WTC11 (cell line): ENCODE measurements around the gene HDAC7. TPM values are rescaled to one million over a fixed set of nuclear protein-coding genes. Genes with fewer than 3 reads are reported as not detected.

ENCODE experiments used
- ATAC-seq: fragments of 200-7000 bp; cut with Tn5 transposase; 2 replicates; pipeline ENCODE4 v1.10.0; 2021; ENCODE audit warnings: mild to moderate bottlenecking, moderate library complexity
- CTCF ChIA-PET: fragments of 300-600 bp; sonication (Branson Sonifier 250); formaldehyde crosslinking; loops from one replicate; lab custom pipeline; 2021; ENCODE audit warnings: antibody characterized with exemption; lab: Charles Lee
- POLR2A ChIA-PET: fragments of 350-600 bp; sonication (Branson Sonifier 250); formaldehyde crosslinking; loops from one replicate; lab custom pipeline; 2021; ENCODE audit warnings: antibody characterized with exemption; lab: Charles Lee
- DNase-seq: peaks from one replicate; pipeline ENCODE4 v3.0.0; 2021; ENCODE audit warnings: low spot score
- H3K27ac Mint-ChIP-seq: 2 replicates; pipeline ENCODE4 v1.8.0; 2021; ENCODE audit warnings: mixed read lengths
- H3K27me3 Mint-ChIP-seq: 2 replicates; pipeline ENCODE4 v1.8.0; 2021; ENCODE audit warnings: low read depth, mild to moderate bottlenecking, moderate library complexity, mixed read lengths
- H3K36me3 Mint-ChIP-seq: 2 replicates; pipeline ENCODE4 v1.8.0; 2021; ENCODE audit warnings: mixed read lengths
- H3K4me1 Mint-ChIP-seq: 2 replicates; pipeline ENCODE4 v1.8.0; 2022; ENCODE audit warnings: mixed read lengths
- H3K4me3 Mint-ChIP-seq: 2 replicates; pipeline ENCODE4 v1.8.0; 2021; ENCODE audit warnings: mild to moderate bottlenecking, moderate library complexity, mixed read lengths
- H3K9me3 Mint-ChIP-seq: 2 replicates; pipeline ENCODE4 v1.8.0; 2021; ENCODE audit warnings: mixed read lengths
- ARID4B ChIP-seq: sonication (generic); formaldehyde crosslinking; IDR thresholded peaks from 2 replicates; pipeline ENCODE4 v1.8.0; 2023; ENCODE audit warnings: missing genetic modification reagents, mild to moderate bottlenecking, borderline replicate concordance
- CREM ChIP-seq: sonication (generic); formaldehyde crosslinking; IDR thresholded peaks from 2 replicates; pipeline ENCODE4 v1.8.1; 2022; ENCODE audit warnings: mild to moderate bottlenecking, missing genetic modification reagents, moderate library complexity
- EMX1 ChIP-seq: fragments of 250-450 bp; sonication (Bioruptor Pico); IDR thresholded peaks from 2 replicates; pipeline ENCODE4 v1.8.0; 2021; ENCODE audit warnings: mild to moderate bottlenecking
- ESRRA ChIP-seq: sonication (generic); formaldehyde crosslinking; IDR thresholded peaks from 2 replicates; pipeline ENCODE4 v1.8.1; 2022; ENCODE audit warnings: mild to moderate bottlenecking, missing genetic modification reagents, borderline replicate concordance
- GTF2I ChIP-seq: fragments of 250-450 bp; sonication (Bioruptor Pico); conservative IDR thresholded peaks from 2 replicates; pipeline ENCODE4 v1.4.0; 2021; ENCODE audit warnings: mild to moderate bottlenecking
- HMGA2 ChIP-seq: fragments of 250-450 bp; sonication (Bioruptor Pico); IDR thresholded peaks from 2 replicates; pipeline ENCODE4 v1.4.0; 2021; ENCODE audit warnings: mild to moderate bottlenecking, moderate library complexity
- MAX ChIP-seq: sonication (generic); formaldehyde crosslinking; IDR thresholded peaks from 2 replicates; pipeline ENCODE4 v1.8.0; 2022; ENCODE audit warnings: mild to moderate bottlenecking, missing genetic modification reagents
- MYBL2 ChIP-seq: sonication (generic); formaldehyde crosslinking; IDR thresholded peaks from 2 replicates; pipeline ENCODE4 v1.8.1; 2023; ENCODE audit warnings: mild to moderate bottlenecking, moderate library complexity, missing genetic modification reagents
- NR3C1 ChIP-seq: sonication (generic); formaldehyde crosslinking; conservative IDR thresholded peaks from 2 replicates; pipeline ENCODE4 v1.8.1; 2023; ENCODE audit warnings: low read depth, mild to moderate bottlenecking, missing genetic modification reagents
- OVOL2 ChIP-seq: fragments of 250-450 bp; sonication (Bioruptor Pico); IDR thresholded peaks from 2 replicates; pipeline ENCODE4 v1.9.0; 2021; ENCODE audit warnings: mild to moderate bottlenecking, borderline replicate concordance
- PRDM15 ChIP-seq: sonication (generic); formaldehyde crosslinking; IDR thresholded peaks from 2 replicates; pipeline ENCODE4 v1.8.0; 2022; ENCODE audit warnings: missing genetic modification reagents
- PREB ChIP-seq: sonication (generic); formaldehyde crosslinking; IDR thresholded peaks from 2 replicates; pipeline ENCODE4 v1.8.1; 2022; ENCODE audit warnings: mild to moderate bottlenecking, missing genetic modification reagents, moderate library complexity, borderline replicate concordance
- RORB ChIP-seq: fragments of 250-450 bp; sonication (Bioruptor Pico); IDR thresholded peaks from 2 replicates; pipeline ENCODE4 v1.9.0; 2021; ENCODE audit warnings: mild to moderate bottlenecking
- SOX15 ChIP-seq: fragments of 250-450 bp; sonication (Bioruptor Pico); IDR thresholded peaks from 2 replicates; pipeline ENCODE4 v1.9.0; 2021; ENCODE audit warnings: mild to moderate bottlenecking
- TCF7 ChIP-seq: sonication (generic); formaldehyde crosslinking; IDR thresholded peaks from 2 replicates; pipeline ENCODE4 v1.8.0; 2022; ENCODE audit warnings: mild to moderate bottlenecking, low read depth, missing genetic modification reagents, moderate library complexity
- TEAD1 ChIP-seq: sonication (generic); formaldehyde crosslinking; IDR thresholded peaks from 2 replicates; pipeline ENCODE4 v1.8.0; 2022; ENCODE audit warnings: mild to moderate bottlenecking, missing genetic modification reagents
- ZMAT4 ChIP-seq: fragments of 250-450 bp; sonication (Bioruptor Pico); IDR thresholded peaks from 2 replicates; pipeline ENCODE4 v1.9.0; 2021; ENCODE audit warnings: mild to moderate bottlenecking
- ZNF219 ChIP-seq: sonication (generic); formaldehyde crosslinking; IDR thresholded peaks from 2 replicates; pipeline ENCODE4 v1.8.0; 2023; ENCODE audit warnings: missing genetic modification reagents, mild to moderate bottlenecking, borderline replicate concordance
- ZNF396 ChIP-seq: fragments of 250-450 bp; sonication (Bioruptor Pico); IDR thresholded peaks from 2 replicates; pipeline ENCODE4 v1.8.0; 2021; ENCODE audit warnings: mild to moderate bottlenecking, moderate library complexity, borderline replicate concordance
- ZNF423 ChIP-seq: fragments of 250-450 bp; sonication (Bioruptor Pico); IDR thresholded peaks from 2 replicates; pipeline ENCODE4 v2.1.2; 2022; ENCODE audit warnings: mild to moderate bottlenecking, moderate library complexity
- total RNA-seq: library from RNA; stranded (reverse); gene quantifications from 3 replicates; pipeline ENCODE4 v1.2.3, GENCODE V29; 2021
- TF ChIP-seq, protein P1 (sequence below): sonication (generic); formaldehyde crosslinking; IDR thresholded peaks from 2 replicates; pipeline ENCODE4 v1.8.0; 2023; ENCODE audit warnings: missing genetic modification reagents

HDAC7 gene
- total RNA-seq, 1 experiment from 2014 or later, result 111 TPM

GRCh38 chr12:47739297-47739696, 80.4 kb downstream of the HDAC7 start (continued):
- no peak for TF ChIP-seq PRDM15 (CRISPR knock-in tag)
- TF ChIP-seq ARID4B (CRISPR knock-in tag), result no peak

DNA sequence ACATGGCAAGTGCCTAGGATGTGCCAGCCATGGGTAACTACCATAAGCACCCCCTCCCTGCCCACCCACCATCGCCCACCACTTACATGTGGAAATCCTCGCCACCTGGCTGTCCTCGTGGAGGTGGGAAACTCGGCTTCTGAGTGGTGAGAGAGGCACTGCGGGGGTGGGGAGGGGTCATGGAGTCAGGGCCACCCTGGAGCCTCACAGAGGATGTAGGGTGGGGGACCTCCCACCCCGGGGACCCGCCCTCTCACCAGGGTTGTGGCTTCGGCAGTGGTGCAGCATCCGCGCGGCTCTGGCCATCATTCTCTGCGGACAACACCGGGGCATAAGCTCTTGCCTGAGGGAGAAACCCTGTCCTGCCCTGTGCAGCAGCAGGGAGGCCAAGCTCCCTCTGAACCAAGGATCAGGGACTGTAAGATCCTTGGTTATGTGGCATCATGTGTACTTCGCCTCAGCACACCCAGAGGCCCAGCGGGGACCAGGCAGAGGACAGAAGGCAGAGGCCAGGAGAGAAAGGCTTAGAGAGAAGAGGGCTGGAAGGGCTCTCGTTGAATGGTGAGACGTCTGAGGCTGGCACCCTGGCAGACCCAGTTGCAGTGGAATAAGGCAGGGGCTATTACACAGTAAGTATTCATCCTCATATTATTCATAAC, 81.6 kb downstream of the HDAC7 start:
- H3K4me3 Mint-ChIP-seq, result no peak overlapping the region
- no peak for TF ChIP-seq ZMAT4 (CRISPR knock-in tag)
- no peak for TF ChIP-seq HMGA2
- TF ChIP-seq RORB (CRISPR knock-in tag), result no peak
- TF ChIP-seq, protein P1, sequence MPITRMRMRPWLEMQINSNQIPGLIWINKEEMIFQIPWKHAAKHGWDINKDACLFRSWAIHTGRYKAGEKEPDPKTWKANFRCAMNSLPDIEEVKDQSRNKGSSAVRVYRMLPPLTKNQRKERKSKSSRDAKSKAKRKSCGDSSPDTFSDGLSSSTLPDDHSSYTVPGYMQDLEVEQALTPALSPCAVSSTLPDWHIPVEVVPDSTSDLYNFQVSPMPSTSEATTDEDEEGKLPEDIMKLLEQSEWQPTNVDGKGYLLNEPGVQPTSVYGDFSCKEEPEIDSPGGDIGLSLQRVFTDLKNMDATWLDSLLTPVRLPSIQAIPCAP, result no peak
- TF ChIP-seq NR3C1 (CRISPR knock-in tag), result no peak
- no peak for TF ChIP-seq PREB
- no peak for TF ChIP-seq ESRRA (CRISPR knock-in tag)
- peaks cover 27% of the 10 kb centered on the region for H3K4me1 Mint-ChIP-seq
- no peaks in the 10 kb centered on the region for H3K36me3 Mint-ChIP-seq
- no peaks in the 10 kb centered on the region for H3K9me3 Mint-ChIP-seq
- no peak overlapping the region for H3K27ac Mint-ChIP-seq
- ATAC-seq, result no peak
- peaks cover 7% of the 10 kb centered on the region for H3K27me3 Mint-ChIP-seq
- ChIA-PET CTCF (interaction anchor here (8.9 to 15.4 kb wide), 2 partner anchors 22 to 36 kb away, joined by 104 to 735 read pairs; partner anchors contain the start of gene SLC48A1), POLR2A (no interaction called here)
- DNase-seq, result no peak

GRCh38 chr12:47736877-47737676, 82.6 kb downstream of the HDAC7 start:
- peak; percentile 8; the same call in 1 of the 2 replicates for ATAC-seq
- ChIA-PET CTCF (interaction anchor here (0.9 to 15.4 kb wide), 7 partner anchors 21 to 105 kb away, joined by 3 to 735 read pairs (median 13); partner anchors contain the start of genes RAPGEF3, RPAP3 and SLC48A1), POLR2A (no interaction called here)
- Mint-ChIP-seq H3K27ac (no peak overlapping the region), H3K36me3 (no peaks in the 10 kb centered on the region), H3K4me3 (no peak overlapping the region), H3K27me3 (peaks cover 6% of the 10 kb centered on the region; the same call in 1 of the 2 replicates), H3K9me3 (no peaks in the 10 kb centered on the region), H3K4me1 (peaks cover 26% of the 10 kb centered on the region)
- DNase-seq, result peak; percentile 38
- TF ChIP-seq, protein P1, result no peak
- TF ChIP-seq OVOL2 (no peak), ZNF396 (no peak), EMX1 (CRISPR knock-in tag) (no peak), TEAD1 (CRISPR knock-in tag) (no peak), CREM (CRISPR knock-in tag) (no peak), MAX (CRISPR knock-in tag) (no peak), GTF2I (CRISPR knock-in tag) (no peak), ZNF423 (CRISPR knock-in tag) (no peak), ZNF219 (CRISPR knock-in tag) (no peak), TCF7 (CRISPR knock-in tag) (no peak), SOX15 (CRISPR knock-in tag) (no peak), MYBL2 (CRISPR knock-in tag) (no peak)
